ENCODE measurements around the gene MARCHF3.

- TF ChIP-seq EZH2 (IDR thresholded peaks at IDR 0.05) (no peak), FOXP2 (optimal IDR thresholded peaks at IDR 0.05; ENCODE audit: control extremely low read depth, extremely low read length, insufficient read depth) (no peak)
Measured at GRCh38 chr5:127038550-127038949, 8.2 kb upstream of the MARCHF3 start.

Measured in SK-N-MC (cell line).